Activated T-cell treated with anti-CD3 and anti-CD28 coated beads, Interleukin-2, amount 50 U/mL, for 4 hours (primary cell): Measurements from ENCODE around the gene CAMTA1. TPM values are rescaled to one million over a fixed set of nuclear protein-coding genes. Genes with fewer than 3 reads are reported as not detected.

Experiments used
- ATAC-seq, 2 donors: fragments of 200-7000 bp; cut with Tn5 transposase; one replicate each; pipeline ENCODE4 v1.10.0; 2021
- DNase-seq: peaks from one replicate; pipeline ENCODE4 v3.0.0-alpha.2; 2020
- H3K27me3 Mint-ChIP-seq: one replicate; pipeline ENCODE4 v1.8.0; 2021; ENCODE audit warnings: low read depth, mixed read lengths
- H3K36me3 Mint-ChIP-seq: one replicate; pipeline ENCODE4 v1.8.0; 2022; ENCODE audit warnings: mixed read lengths; ENCODE audit not compliant: insufficient read depth
- H3K4me1 Mint-ChIP-seq: one replicate; pipeline ENCODE4 v1.8.0; 2021; ENCODE audit warnings: low read depth, mixed read lengths
- H3K4me3 Mint-ChIP-seq: one replicate; pipeline ENCODE4 v1.8.0; 2021; ENCODE audit warnings: mild to moderate bottlenecking, moderate library complexity, mixed read lengths
- H3K9me3 Mint-ChIP-seq: one replicate; pipeline ENCODE4 v1.8.0; 2021; ENCODE audit warnings: mixed read lengths
- total RNA-seq, 3 donors: library from RNA; stranded (reverse); gene quantifications; one replicate each; pipeline ENCODE4 v1.2.1, GENCODE V29; 2021

Gene CAMTA1
- total RNA-seq, 3 donors from 2014 or later, result 47.5 to 50.3 (median 47.7) TPM

GRCh38 chr1:6859415-6860343 is 74.4 kb downstream of the CAMTA1 start:
- Mint-ChIP-seq H3K27me3 (no peaks in the 10 kb centered on the region), H3K4me3 (no peak overlapping the region), H3K4me1 (peaks cover 27% of the 10 kb centered on the region), H3K9me3 (no peaks in the 10 kb centered on the region), H3K36me3 (peaks cover 35% of the 10 kb centered on the region)
- DNase-seq (no peak), ATAC-seq (no peak)

GRCh38 chr1:6860401-6860800 is 75.1 kb downstream of the CAMTA1 start:
- DNase-seq, result no peak

GRCh38 chr1:6861075-6861724 is 75.9 kb downstream of the CAMTA1 start:
- Mint-ChIP-seq H3K9me3 (no peaks in the 10 kb centered on the region), H3K4me1 (peaks cover 29% of the 10 kb centered on the region), H3K36me3 (peaks cover 28% of the 10 kb centered on the region), H3K27me3 (no peaks in the 10 kb centered on the region), H3K4me3 (no peak overlapping the region)
- DNase-seq (no peak), ATAC-seq (no peak)

More at GRCh38 chr1:6860401-6860800, 75.1 kb downstream of the CAMTA1 start:
- Mint-ChIP-seq H3K4me3 (no peak overlapping the region), H3K4me1 (peaks cover 27% of the 10 kb centered on the region), H3K9me3 (no peaks in the 10 kb centered on the region), H3K36me3 (peaks cover 30% of the 10 kb centered on the region), H3K27me3 (no peaks in the 10 kb centered on the region)
- no peak for ATAC-seq

GRCh38 chr1:6862906-6863305 is 77.7 kb downstream of the CAMTA1 start:
- Mint-ChIP-seq H3K4me1 (peaks cover 28% of the 10 kb centered on the region), H3K4me3 (no peak overlapping the region), H3K9me3 (no peaks in the 10 kb centered on the region), H3K36me3 (peaks cover 25% of the 10 kb centered on the region), H3K27me3 (no peaks in the 10 kb centered on the region)
- DNase-seq, result no peak
- no peak for ATAC-seq

- DNase-seq (no peak), ATAC-seq (no peak)
- Mint-ChIP-seq H3K27me3 (no peaks in the 10 kb centered on the region), H3K4me1 (peaks cover 39% of the 10 kb centered on the region), H3K4me3 (no peak overlapping the region), H3K9me3 (no peaks in the 10 kb centered on the region), H3K36me3 (peaks cover 25% of the 10 kb centered on the region)
These were observed 78.9 kb downstream of the CAMTA1 start for GRCh38 chr1:6864166-6864565.

- DNase-seq (no peak), ATAC-seq (no peak)
- Mint-ChIP-seq H3K36me3 (peaks cover 20% of the 10 kb centered on the region), H3K4me1 (peaks cover 37% of the 10 kb centered on the region), H3K27me3 (no peaks in the 10 kb centered on the region), H3K9me3 (no peaks in the 10 kb centered on the region), H3K4me3 (no peak overlapping the region)
These were observed 81.6 kb downstream of the CAMTA1 start for GRCh38 chr1:6866825-6867224.

- Mint-ChIP-seq H3K36me3 (peaks cover 21% of the 10 kb centered on the region), H3K4me1 (peaks cover 37% of the 10 kb centered on the region), H3K9me3 (no peaks in the 10 kb centered on the region), H3K4me3 (no peak overlapping the region), H3K27me3 (no peaks in the 10 kb centered on the region)
- no peak for DNase-seq
- ATAC-seq, result no peak
These were observed 82.1 kb downstream of the CAMTA1 start for GRCh38 chr1:6867321-6867720.

- H3K4me1 Mint-ChIP-seq, result peaks cover 40% of the 10 kb centered on the region
- DNase-seq (no peak), ATAC-seq (no peak)
- no peaks in the 10 kb centered on the region for H3K9me3 Mint-ChIP-seq
- no peak overlapping the region for H3K4me3 Mint-ChIP-seq
- no peaks in the 10 kb centered on the region for H3K27me3 Mint-ChIP-seq
- peaks cover 22% of the 10 kb centered on the region for H3K36me3 Mint-ChIP-seq
These were observed 82.7 kb downstream of the CAMTA1 start for GRCh38 chr1:6867729-6868659.

GRCh38 chr1:6868660-6869380 is 83.6 kb downstream of the CAMTA1 start:
- DNase-seq (no peak), ATAC-seq (no peak)
- Mint-ChIP-seq H3K4me1 (peaks cover 37% of the 10 kb centered on the region), H3K27me3 (no peaks in the 10 kb centered on the region), H3K9me3 (no peaks in the 10 kb centered on the region), H3K36me3 (peaks cover 18% of the 10 kb centered on the region), H3K4me3 (no peak overlapping the region)

- peaks cover 31% of the 10 kb centered on the region for H3K4me1 Mint-ChIP-seq
- no peaks in the 10 kb centered on the region for H3K9me3 Mint-ChIP-seq
- DNase-seq, result no peak
- H3K4me3 Mint-ChIP-seq, result no peak overlapping the region
- no peak for ATAC-seq
- H3K27me3 Mint-ChIP-seq, result no peaks in the 10 kb centered on the region
- H3K36me3 Mint-ChIP-seq, result peaks cover 11% of the 10 kb centered on the region
These were observed 84.3 kb downstream of the CAMTA1 start for GRCh38 chr1:6869545-6869944.

GRCh38 chr1:6870086-6870485 is 84.8 kb downstream of the CAMTA1 start:
- Mint-ChIP-seq H3K27me3 (no peaks in the 10 kb centered on the region), H3K4me1 (peaks cover 30% of the 10 kb centered on the region), H3K9me3 (no peaks in the 10 kb centered on the region), H3K4me3 (no peak overlapping the region), H3K36me3 (peaks cover 10% of the 10 kb centered on the region)
- DNase-seq, result no peak
- no peak for ATAC-seq

GRCh38 chr1:6870571-6870970 is 85.3 kb downstream of the CAMTA1 start:
- Mint-ChIP-seq H3K4me3 (no peak overlapping the region), H3K27me3 (no peaks in the 10 kb centered on the region), H3K4me1 (peaks cover 30% of the 10 kb centered on the region), H3K36me3 (peaks cover 10% of the 10 kb centered on the region), H3K9me3 (no peaks in the 10 kb centered on the region)
- ATAC-seq (no peak), DNase-seq (no peak)

- DNase-seq (no peak), ATAC-seq (no peak)
- peaks cover 10% of the 10 kb centered on the region for H3K36me3 Mint-ChIP-seq
- H3K4me3 Mint-ChIP-seq, result no peak overlapping the region
- H3K4me1 Mint-ChIP-seq, result peaks cover 26% of the 10 kb centered on the region
- H3K27me3 Mint-ChIP-seq, result no peaks in the 10 kb centered on the region
- H3K9me3 Mint-ChIP-seq, result no peaks in the 10 kb centered on the region
These were observed 86.2 kb downstream of the CAMTA1 start for GRCh38 chr1:6871300-6871972.
